Measurements from ENCODE around the gene C2CD4D. TPM values are rescaled to one million over a fixed set of nuclear protein-coding genes. Genes with fewer than 3 reads are reported as not detected.
A peak's percentile ranks its signal among the peaks of the same experiment; 100 is the strongest.

The C2CD4D gene
- total RNA-seq, 1 experiment from 2014 or later = 1.4 TPM

GRCh38 chr1:151860504-151861187 lies 21.0 kb upstream of the C2CD4D start:
- DNase-seq = no peak
- Histone ChIP-seq H3F3A (ENCODE audit: insufficient read depth, low read depth) (no peaks in the 10 kb centered on the region), H3K36me3 (ENCODE audit: low read depth) (no peaks in the 10 kb centered on the region), H3K9me3 (ENCODE audit: insufficient read depth, low read depth) (no peaks in the 10 kb centered on the region), H3K4me3 (no peak overlapping the region), H2AFZ (no peak overlapping the region; the same call in 1 of the 2 replicates), H3K79me2 (ENCODE audit: low read depth) (no peaks in the 10 kb centered on the region), H3K27me3 (ENCODE audit: insufficient read depth, low read depth) (no peaks in the 10 kb centered on the region), H3K27ac (no peak overlapping the region), H3K4me1 (replicated peaks; ENCODE audit: insufficient read depth) (0 out of 2 replicates have a peak, but pooled peaks cover 7% of the 10 kb centered on the region), H4K20me1 (ENCODE audit: insufficient read depth) (no peaks in the 10 kb centered on the region), H3K9me2 (ENCODE audit: insufficient read depth) (no peaks in the 10 kb centered on the region), H3K4me2 (0 out of 2 replicates have a peak overlapping the region, but pooled peaks have one; percentile 13)
- no TSS peak for BruUV-seq (replicated peaks)
- ChIA-PET CTCF (no interaction called here), POLR2A (ENCODE audit: unreplicated experiment) (no interaction called here)
- TF ChIP-seq EZH2 (IDR thresholded peaks at IDR 0.05; ENCODE audit: low read depth) (no peak), CTCF (conservative IDR thresholded peaks at IDR 0.05) (no peak)
- intact Hi-C loops (cut with micrococcal nuclease; ENCODE audit: unreplicated experiment) = no loop called here

GRCh38 chr1:151859891-151860293 lies 20.3 kb upstream of the C2CD4D start:
- no peak overlapping the region for H3K4me3 ChIP-seq
- POLR2A ChIA-PET (ENCODE audit: unreplicated experiment) = no interaction called here
- intact Hi-C loops (cut with micrococcal nuclease; ENCODE audit: unreplicated experiment) = no loop called here
- CTCF ChIA-PET = no interaction called here
- H3K79me2 ChIP-seq (ENCODE audit: low read depth) = no peaks in the 10 kb centered on the region
- H3K27ac ChIP-seq = no peak overlapping the region
- no peak for TF ChIP-seq EZH2 (IDR thresholded peaks at IDR 0.05; ENCODE audit: low read depth)
- no peak for TF ChIP-seq CTCF (conservative IDR thresholded peaks at IDR 0.05)
- no peak overlapping the region for H3K4me2 ChIP-seq
- 0 out of 2 replicates have a peak, but pooled peaks cover 7% of the 10 kb centered on the region for H3K4me1 ChIP-seq (replicated peaks; ENCODE audit: insufficient read depth)
- no peaks in the 10 kb centered on the region for H3K36me3 ChIP-seq (ENCODE audit: low read depth)
- no peaks in the 10 kb centered on the region for H4K20me1 ChIP-seq (ENCODE audit: insufficient read depth)
- no peaks in the 10 kb centered on the region for H3K9me2 ChIP-seq (ENCODE audit: insufficient read depth)
- BruUV-seq (replicated peaks) = no TSS peak
- DNase-seq = no peak
- H3K9me3 ChIP-seq (ENCODE audit: insufficient read depth, low read depth) = no peaks in the 10 kb centered on the region
- no peak overlapping the region for H2AFZ ChIP-seq
- no peaks in the 10 kb centered on the region for H3F3A ChIP-seq (ENCODE audit: insufficient read depth, low read depth)
- H3K27me3 ChIP-seq (ENCODE audit: insufficient read depth, low read depth) = no peaks in the 10 kb centered on the region

GRCh38 chr1:151858886-151859665 lies 19.5 kb upstream of the C2CD4D start:
- ChIA-PET POLR2A (ENCODE audit: unreplicated experiment) (no interaction called here), CTCF (no interaction called here)
- Histone ChIP-seq H2AFZ (no peak overlapping the region), H3K79me2 (ENCODE audit: low read depth) (no peaks in the 10 kb centered on the region), H3K4me2 (no peak overlapping the region), H3K27me3 (ENCODE audit: insufficient read depth, low read depth) (no peaks in the 10 kb centered on the region), H3F3A (ENCODE audit: insufficient read depth, low read depth) (no peaks in the 10 kb centered on the region), H3K4me1 (replicated peaks; ENCODE audit: insufficient read depth) (0 out of 2 replicates have a peak, but pooled peaks cover 7% of the 10 kb centered on the region), H3K36me3 (ENCODE audit: low read depth) (no peaks in the 10 kb centered on the region), H4K20me1 (ENCODE audit: insufficient read depth) (no peaks in the 10 kb centered on the region), H3K4me3 (no peak overlapping the region), H3K9me2 (ENCODE audit: insufficient read depth) (no peaks in the 10 kb centered on the region), H3K9me3 (ENCODE audit: insufficient read depth, low read depth) (no peaks in the 10 kb centered on the region), H3K27ac (no peak overlapping the region)
- intact Hi-C loops (cut with micrococcal nuclease; ENCODE audit: unreplicated experiment) = no loop called here
- TF ChIP-seq EZH2 (IDR thresholded peaks at IDR 0.05; ENCODE audit: low read depth) (no peak), CTCF (conservative IDR thresholded peaks at IDR 0.05) (no peak)
- DNase-seq = no peak
- BruUV-seq (replicated peaks) = no TSS peak
